Common myeloid progenitor, CD34-positive (primary cell): ENCODE results near the gene GALNT9.
"Not testable (repeated sequence)": the region's sequence is repeated elsewhere in the genome, so short reads cannot be mapped to it uniquely, and the experiment has no call there.

Experiments used
- CTCF ChIA-PET: fragments of 350-600 bp; sonication (Branson Sonifier 250); formaldehyde crosslinking; loops from one replicate; lab custom pipeline; 2021; ENCODE audit warnings: antibody characterized with exemption; lab: Charles Lee
- POLR2A ChIA-PET: fragments of 350-600 bp; sonication (Branson Sonifier 250); formaldehyde crosslinking; loops from one replicate; lab custom pipeline; 2021; ENCODE audit warnings: antibody characterized with exemption; lab: Charles Lee
- DNase-seq, 3 donors: peaks; one replicate each; pipeline versions ENCODE4 v3.0.0 to v3.0.0-alpha.2; 2013
- H3K27ac ChIP-seq, 2 experiments: 1 replicate in 1 of 2; 2 replicates in 1 of 2; pipeline ENCODE4 v1.7.0; 2013; ENCODE audit warnings: inconsistent platforms in 2 of 2, low read length in 2 of 2, mild to moderate bottlenecking in 2 of 2, low read depth in 1 of 2, moderate library complexity in 1 of 2; ENCODE audit not compliant: severe bottlenecking in 2 of 2, insufficient read depth in 1 of 2, poor library complexity in 1 of 2
- H3K27me3 ChIP-seq, 5 experiments: replicated peaks in 2 of 5; 1 replicate in 3 of 5; 2 replicates in 2 of 5; pipeline versions ENCODE4 v1.6.1 to v1.7.0; 2013; ENCODE audit warnings: low read length in 4 of 5, mild to moderate bottlenecking in 2 of 5, moderate library complexity in 2 of 5, inconsistent platforms in 1 of 5; ENCODE audit not compliant: insufficient read depth in 5 of 5, control insufficient read depth in 4 of 5
- H3K36me3 ChIP-seq, 4 experiments: 1 replicate in 2 of 4; 2 replicates in 2 of 4; pipeline versions ENCODE4 v1.6.1 to v1.7.0; 2013; ENCODE audit warnings: low read length in 3 of 4, control low read depth in 1 of 4, mild to moderate bottlenecking in 1 of 4; ENCODE audit not compliant: control insufficient read depth in 4 of 4, insufficient read depth in 4 of 4
- H3K4me1 ChIP-seq, 4 experiments: 1 replicate in 3 of 4; 2 replicates in 1 of 4; pipeline versions ENCODE4 v1.6.1 to v1.7.1; 2013; ENCODE audit warnings: low read length in 3 of 4, mild to moderate bottlenecking in 3 of 4, control low read depth in 1 of 4, inconsistent platforms in 1 of 4, moderate library complexity in 1 of 4; ENCODE audit not compliant: control insufficient read depth in 4 of 4, insufficient read depth in 4 of 4; ENCODE audit errors: control extremely low read depth in 1 of 4
- H3K4me3 ChIP-seq, 7 experiments: 1 replicate in 4 of 7; 2 replicates in 3 of 7; pipeline versions ENCODE4 v1.5.1 to v1.7.0; 2013; ENCODE audit warnings: mild to moderate bottlenecking in 7 of 7, low read length in 6 of 7, moderate library complexity in 6 of 7, inconsistent platforms in 2 of 7, low read depth in 2 of 7, control low read depth in 1 of 7; ENCODE audit not compliant: insufficient read depth in 4 of 7, control insufficient read depth in 1 of 7; ENCODE audit errors: extremely low read depth in 1 of 7
- H3K9me3 ChIP-seq, 5 experiments: 1 replicate in 4 of 5; 2 replicates in 1 of 5; pipeline versions ENCODE4 v1.6.1 to v1.7.1; 2013; ENCODE audit warnings: low read length in 4 of 5, mild to moderate bottlenecking in 2 of 5, inconsistent platforms in 1 of 5, low read depth in 1 of 5, moderate library complexity in 1 of 5; ENCODE audit not compliant: control insufficient read depth in 4 of 5, insufficient read depth in 2 of 5; ENCODE audit errors: control extremely low read depth in 1 of 5
- WGBS: methylation state at CpG from one replicate; pipeline ENCODE4 v1.1.5; 2013; ENCODE audit not compliant: insufficient coverage; 5-methylcytosine and 5-hydroxymethylcytosine counted together

The GALNT9 gene

DNA sequence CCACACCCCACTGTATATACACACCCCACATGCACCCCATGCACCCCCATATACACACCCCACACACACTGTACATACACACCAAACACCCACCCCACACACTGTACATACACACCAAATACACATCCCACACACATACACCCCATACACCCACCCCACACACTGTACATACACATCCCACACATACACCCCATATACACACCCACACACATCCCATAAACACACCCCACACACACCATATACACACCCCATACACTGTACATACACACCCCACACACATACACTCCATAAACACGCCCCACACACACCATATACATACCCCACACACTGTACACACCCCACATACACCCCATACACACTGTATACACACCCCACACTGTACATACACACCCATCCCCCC is 102.8 kb downstream of the GALNT9 start:
- ChIA-PET CTCF (interaction anchor here (1.0 kb wide), 1 partner anchor 12 kb away, joined by 3 read pairs; no protein-coding TSS in a partner anchor), POLR2A (no interaction called here)
- 83% methylated on average over 1 of the region's 1 CpG for WGBS
- Histone ChIP-seq H3K9me3 (no peaks in the 10 kb centered on the region), H3K4me1 (peaks cover 0 to 9% (median 8%) of the 10 kb centered on the region in 4 experiments), H3K4me3 (no peak overlapping the region), H3K27me3 (peaks cover 0 to 27% (median 9%) of the 10 kb centered on the region in 5 experiments), H3K36me3 (no peaks in the 10 kb centered on the region), H3K27ac (no peak overlapping the region)
- no peak for DNase-seq

DNA sequence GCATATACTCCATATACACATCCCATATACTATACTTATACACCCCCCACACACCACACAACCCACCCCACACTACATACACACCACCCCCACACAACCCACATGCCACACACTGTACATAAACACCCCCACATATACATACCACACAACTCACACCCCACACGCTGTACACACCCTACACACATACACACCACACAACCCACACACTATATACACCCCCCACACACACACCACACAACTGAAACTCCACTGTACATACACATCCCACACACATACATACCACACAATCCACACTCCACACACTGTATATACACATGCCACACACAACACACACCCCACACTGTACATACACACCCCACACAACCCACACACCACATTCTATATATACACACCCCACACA is 104.2 kb downstream of the GALNT9 start:
- 88% methylated on average over 1 of the region's 1 CpG for WGBS
- Histone ChIP-seq H3K36me3 (no peaks in the 10 kb centered on the region), H3K9me3 (peaks cover 0 to 4% (median 0%) of the 10 kb centered on the region in 5 experiments), H3K27ac (no peak overlapping the region), H3K27me3 (peaks cover 0 to 32% (median 9%) of the 10 kb centered on the region in 5 experiments), H3K4me1 (peaks cover 0 to 9% (median 8%) of the 10 kb centered on the region in 4 experiments), H3K4me3 (no peak overlapping the region)
- CTCF ChIA-PET, result no interaction called here
- POLR2A ChIA-PET, result no interaction called here
- DNase-seq, result no peak

DNA sequence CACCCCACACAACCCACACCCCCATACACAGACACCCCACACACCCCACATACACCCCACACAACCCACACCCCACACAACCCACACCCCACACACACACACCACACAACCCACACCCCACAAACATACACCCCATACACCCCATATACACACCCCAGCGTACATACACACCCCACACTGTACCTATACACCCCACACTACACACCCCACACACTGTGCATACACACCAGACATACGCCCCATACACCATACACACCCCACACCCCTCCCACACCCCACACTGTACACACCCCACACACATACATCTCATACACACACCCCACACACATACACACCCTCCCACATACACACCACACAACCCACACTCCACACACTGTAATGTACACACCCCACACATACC is 104.9 kb downstream of the GALNT9 start:
- 95% methylated on average over 2 of the region's 2 CpGs for WGBS
- H3K27me3 ChIP-seq, result peaks cover 0 to 39% (median 9%) of the 10 kb centered on the region in 5 experiments
- H3K36me3 ChIP-seq, result no peaks in the 10 kb centered on the region
- H3K27ac ChIP-seq, result no peak overlapping the region
- CTCF ChIA-PET, result no interaction called here
- H3K4me1 ChIP-seq, result peaks cover 0 to 9% (median 8%) of the 10 kb centered on the region in 4 experiments
- H3K9me3 ChIP-seq, result peaks cover 0 to 4% (median 0%) of the 10 kb centered on the region in 5 experiments
- POLR2A ChIA-PET, result no interaction called here
- no peak for DNase-seq
- no peak overlapping the region for H3K4me3 ChIP-seq

DNA sequence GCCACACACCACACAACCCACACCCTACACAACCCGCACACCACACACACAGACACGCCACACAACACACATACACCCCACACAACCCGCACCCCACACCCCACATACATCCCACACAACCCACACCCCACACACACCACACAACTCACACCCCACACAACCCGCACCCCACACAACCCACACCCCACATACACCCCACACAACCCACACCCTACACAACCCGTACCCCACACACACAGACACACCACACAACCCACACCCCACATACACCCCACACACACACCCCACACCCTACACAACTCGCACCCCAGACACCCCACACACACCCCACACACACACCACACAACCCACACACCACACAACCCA is 106.6 kb downstream of the GALNT9 start:
- DNase-seq, result no peak
- no peaks in the 10 kb centered on the region for H3K36me3 ChIP-seq
- H3K27me3 ChIP-seq, result peaks cover 0 to 36% (median 3%) of the 10 kb centered on the region in 5 experiments
- peaks cover 0 to 4% (median 0%) of the 10 kb centered on the region in 5 experiments for H3K9me3 ChIP-seq
- ChIA-PET CTCF (interaction anchor here (1.1 kb wide), 1 partner anchor 40 kb away, joined by 3 read pairs; no protein-coding TSS in a partner anchor), POLR2A (no interaction called here)
- H3K4me1 ChIP-seq, result peaks cover 0 to 9% (median 8%) of the 10 kb centered on the region in 4 experiments
- 100% methylated on average over 1 of the region's 6 CpGs for WGBS
- H3K4me3 ChIP-seq, result no peak overlapping the region
- H3K27ac ChIP-seq, result no peak overlapping the region

DNA sequence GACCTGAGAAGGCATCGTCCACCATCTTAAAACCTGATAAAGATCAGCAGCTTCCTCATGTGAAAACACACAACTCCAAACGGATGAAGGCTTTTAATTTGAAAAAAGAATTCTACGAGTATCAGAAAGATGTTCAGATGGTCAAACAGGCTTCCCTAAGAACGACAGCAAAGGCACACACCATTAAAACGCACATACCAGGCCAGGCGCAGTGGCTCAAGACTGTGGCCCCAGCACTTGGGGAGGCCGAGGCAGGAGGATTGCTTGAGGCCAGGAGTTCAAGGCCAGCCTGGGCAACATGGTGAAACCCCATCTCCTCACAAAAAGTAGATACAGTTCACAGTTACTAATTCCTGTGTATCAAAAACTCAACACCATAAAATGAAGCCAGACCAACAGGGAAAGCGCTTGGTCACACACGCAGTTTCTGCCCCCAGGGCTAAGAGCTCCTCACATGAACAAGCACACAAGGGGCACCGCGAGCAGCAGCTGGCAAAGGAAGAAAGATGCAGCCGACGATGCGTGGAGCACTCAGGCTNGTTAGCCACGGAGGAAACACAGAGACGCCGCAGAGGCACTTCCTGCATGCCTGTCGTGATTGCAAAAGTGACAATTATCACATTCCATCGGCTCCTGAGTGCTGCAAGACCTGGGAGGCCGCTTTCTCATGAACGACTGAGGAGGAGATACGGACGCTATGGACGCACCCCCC is 107.1 kb downstream of the GALNT9 start:
- ChIA-PET POLR2A (no interaction called here), CTCF (interaction anchor here (1.1 kb wide), 1 partner anchor 39 kb away, joined by 3 read pairs; no protein-coding TSS in a partner anchor)
- Histone ChIP-seq H3K27me3 (peaks cover 0 to 31% (median 2%) of the 10 kb centered on the region in 5 experiments), H3K4me3 (no peak overlapping the region), H3K4me1 (peaks cover 0 to 9% (median 8%) of the 10 kb centered on the region in 4 experiments), H3K9me3 (peaks cover 0 to 4% (median 0%) of the 10 kb centered on the region in 5 experiments), H3K36me3 (no peaks in the 10 kb centered on the region), H3K27ac (no peak overlapping the region)
- peak; percentile 84 to 92 (median 89) for DNase-seq
- 26% methylated on average over 14 of the region's 24 CpGs for WGBS

DNA sequence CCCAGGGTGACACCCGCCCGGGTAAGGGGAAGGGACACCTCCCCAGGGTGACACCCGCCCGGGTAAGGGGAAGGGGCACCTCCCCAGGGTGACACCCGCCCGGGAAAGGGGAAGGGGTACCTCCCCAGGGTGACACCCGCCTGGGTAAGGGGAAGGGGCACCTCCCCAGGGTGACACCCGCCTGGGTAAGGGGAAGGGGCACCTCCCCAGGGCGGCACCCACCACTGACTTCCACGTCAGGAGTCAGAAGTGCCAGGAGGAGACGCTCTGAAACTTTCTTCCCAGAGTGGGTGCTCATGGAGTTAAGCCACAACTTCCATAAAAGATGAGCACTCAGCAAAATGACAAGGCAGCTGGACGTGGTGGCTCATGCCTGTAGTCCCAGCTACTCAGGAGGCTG is 109.6 kb downstream of the GALNT9 start:
- H3K9me3 ChIP-seq, H3K4me1 ChIP-seq, POLR2A ChIA-PET, H3K36me3 ChIP-seq, H3K27ac ChIP-seq, H3K4me3 ChIP-seq, DNase-seq: not testable (repeated sequence)
- H3K27me3 ChIP-seq, result peaks cover 0 to 43% (median 5%) of the 10 kb centered on the region in 5 experiments
- 68% methylated on average over 6 of the region's 12 CpGs for WGBS
- CTCF ChIA-PET, result interaction anchor here (1.2 to 1.7 kb wide), 4 partner anchors 49 to 68 kb away, joined by 4 to 8 read pairs (median 6); no protein-coding TSS in a partner anchor

DNA sequence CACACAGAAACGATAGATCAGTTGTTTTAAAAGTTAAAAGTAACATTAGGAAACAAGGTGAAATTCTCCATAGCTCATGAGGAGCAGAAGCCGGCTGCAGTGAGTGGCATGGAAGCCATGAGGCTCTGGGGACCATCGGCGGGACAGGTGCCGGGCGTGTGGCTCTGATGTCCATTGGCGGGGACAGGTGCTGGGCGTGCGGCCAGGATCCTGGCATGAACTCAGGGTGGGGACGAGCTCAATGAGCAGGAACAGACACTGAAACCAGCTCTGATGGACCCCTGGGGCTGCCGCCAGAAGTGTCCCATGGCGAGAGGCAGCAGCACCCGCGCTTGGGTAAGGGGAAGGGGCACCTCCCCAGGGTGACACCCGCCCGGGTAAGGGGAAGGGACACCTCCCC is 110.1 kb downstream of the GALNT9 start:
- no peaks in the 10 kb centered on the region for H3K36me3 ChIP-seq
- peaks cover 0 to 46% (median 5%) of the 10 kb centered on the region in 5 experiments for H3K27me3 ChIP-seq
- H3K27ac ChIP-seq, result no peak overlapping the region
- H3K9me3 ChIP-seq, result peaks cover 0 to 4% (median 0%) of the 10 kb centered on the region in 5 experiments
- CTCF ChIA-PET, result interaction anchor here (0.6 to 1.7 kb wide), 7 partner anchors 12 to 513 kb away, joined by 3 to 8 read pairs (median 5); no protein-coding TSS in a partner anchor
- 82% methylated on average over 11 of the region's 16 CpGs for WGBS
- no peak overlapping the region for H3K4me3 ChIP-seq
- no peak for DNase-seq
- POLR2A ChIA-PET, result no interaction called here
- peaks cover 0 to 9% (median 8%) of the 10 kb centered on the region in 4 experiments for H3K4me1 ChIP-seq
